Transverse colon (tissue), 4 donors: ENCODE results near the gene HIVEP3.

Experiments used
- EP300 ChIP-seq: sonication (generic); formaldehyde crosslinking; IDR thresholded peaks from one replicate; pipeline ENCODE4 v1.6.1; 2017; ENCODE audit warnings: antibody characterized with exemption, low read depth
- POLR2A ChIP-seq: fragments of 450-650 bp; IDR thresholded peaks from one replicate; pipeline ENCODE4 v1.6.1; 2016; ENCODE audit warnings: antibody characterized with exemption, mild to moderate bottlenecking, moderate library complexity
- POLR2AphosphoS5 ChIP-seq, 3 donors: sonication (generic); formaldehyde crosslinking; IDR thresholded peaks; one replicate each; pipeline ENCODE4 v1.6.1; 2016; ENCODE audit warnings: antibody characterized with exemption in 3 of 3
- TF ChIP-seq, protein P1 (sequence below), 5 experiments: fragments of 200-600 bp in 3 of 5; fragments of 450-650 bp in 2 of 5; sonication (generic) in 3 of 5; IDR thresholded peaks; 1 replicate in 2 of 5; 2 replicates in 3 of 5; pipeline ENCODE4 v1.5.1; 2016 to 2017; ENCODE audit warnings: antibody characterized with exemption in 5 of 5, inconsistent platforms in 3 of 5, mild to moderate bottlenecking in 2 of 5, moderate library complexity in 1 of 5

GRCh38 chr1:41629141-41629540, 289.6 kb downstream of the HIVEP3 start:
- TF ChIP-seq, protein P1, sequence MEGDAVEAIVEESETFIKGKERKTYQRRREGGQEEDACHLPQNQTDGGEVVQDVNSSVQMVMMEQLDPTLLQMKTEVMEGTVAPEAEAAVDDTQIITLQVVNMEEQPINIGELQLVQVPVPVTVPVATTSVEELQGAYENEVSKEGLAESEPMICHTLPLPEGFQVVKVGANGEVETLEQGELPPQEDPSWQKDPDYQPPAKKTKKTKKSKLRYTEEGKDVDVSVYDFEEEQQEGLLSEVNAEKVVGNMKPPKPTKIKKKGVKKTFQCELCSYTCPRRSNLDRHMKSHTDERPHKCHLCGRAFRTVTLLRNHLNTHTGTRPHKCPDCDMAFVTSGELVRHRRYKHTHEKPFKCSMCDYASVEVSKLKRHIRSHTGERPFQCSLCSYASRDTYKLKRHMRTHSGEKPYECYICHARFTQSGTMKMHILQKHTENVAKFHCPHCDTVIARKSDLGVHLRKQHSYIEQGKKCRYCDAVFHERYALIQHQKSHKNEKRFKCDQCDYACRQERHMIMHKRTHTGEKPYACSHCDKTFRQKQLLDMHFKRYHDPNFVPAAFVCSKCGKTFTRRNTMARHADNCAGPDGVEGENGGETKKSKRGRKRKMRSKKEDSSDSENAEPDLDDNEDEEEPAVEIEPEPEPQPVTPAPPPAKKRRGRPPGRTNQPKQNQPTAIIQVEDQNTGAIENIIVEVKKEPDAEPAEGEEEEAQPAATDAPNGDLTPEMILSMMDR (IDR thresholded peaks at IDR 0.05) = no peak
- TF ChIP-seq POLR2A (no peak), EP300 (no peak), POLR2AphosphoS5 (IDR thresholded peaks at IDR 0.05) (no peak)
